Measurements from ENCODE around the gene INO80B.

The INO80B gene

GRCh38 chr2:74495440-74495839 is 40.6 kb downstream of the INO80B start:
- no peak overlapping the region for H3K27ac ChIP-seq
- H3K9me3 ChIP-seq: no peaks in the 10 kb centered on the region
- peaks cover 26% of the 10 kb centered on the region in 2 experiments for H3K4me1 ChIP-seq (ENCODE audit: control insufficient read depth in 1 of 2, insufficient read depth in 1 of 2, low read depth in 1 of 2, low read length in 1 of 2)
- peaks cover 46% of the 10 kb centered on the region for H3K27me3 ChIP-seq
- no peak overlapping the region for H3K4me3 ChIP-seq (ENCODE audit: low read depth in 1 of 2, low read length in 1 of 2)
- H3K36me3 ChIP-seq: peaks cover 41% of the 10 kb centered on the region
- TF ChIP-seq CTCF (IDR thresholded peaks at IDR 0.05): no peak

GRCh38 chr2:74496997-74497776 is 42.3 kb downstream of the INO80B start:
- Histone ChIP-seq H3K27me3 (peaks cover 64% of the 10 kb centered on the region), H3K4me3 (ENCODE audit: low read depth in 1 of 2, low read length in 1 of 2) (peak overlapping the region; percentile 53 to 59)

GRCh38 chr2:74497777-74498499 is 43.1 kb downstream of the INO80B start:
- H3K9me3 ChIP-seq: no peaks in the 10 kb centered on the region
- H3K4me3 ChIP-seq (ENCODE audit: low read depth in 1 of 2, low read length in 1 of 2): peak overlapping the region; percentile 53 to 59
- H3K27ac ChIP-seq: no peak overlapping the region
- TF ChIP-seq CTCF (IDR thresholded peaks at IDR 0.05): no peak
- peaks cover 71% of the 10 kb centered on the region for H3K27me3 ChIP-seq
- H3K36me3 ChIP-seq: peaks cover 16% of the 10 kb centered on the region
- peaks cover 33 to 34% of the 10 kb centered on the region in 2 experiments for H3K4me1 ChIP-seq (ENCODE audit: control insufficient read depth in 1 of 2, insufficient read depth in 1 of 2, low read depth in 1 of 2, low read length in 1 of 2)

More at GRCh38 chr2:74496997-74497776, 42.3 kb downstream of the INO80B start:
- Histone ChIP-seq H3K27ac (no peak overlapping the region), H3K4me1 (ENCODE audit: control insufficient read depth in 1 of 2, insufficient read depth in 1 of 2, low read depth in 1 of 2, low read length in 1 of 2) (peaks cover 26 to 27% of the 10 kb centered on the region in 2 experiments), H3K9me3 (no peaks in the 10 kb centered on the region), H3K36me3 (peaks cover 23% of the 10 kb centered on the region)
- TF ChIP-seq CTCF (IDR thresholded peaks at IDR 0.05): no peak

GRCh38 chr2:74498500-74499266 is 43.8 kb downstream of the INO80B start:
- peaks cover 41 to 42% of the 10 kb centered on the region in 2 experiments for H3K4me1 ChIP-seq (ENCODE audit: control insufficient read depth in 1 of 2, insufficient read depth in 1 of 2, low read depth in 1 of 2, low read length in 1 of 2)
- no peaks in the 10 kb centered on the region for H3K9me3 ChIP-seq
- H3K36me3 ChIP-seq: peaks cover 9% of the 10 kb centered on the region
- H3K27me3 ChIP-seq: peaks cover 79% of the 10 kb centered on the region
- TF ChIP-seq CTCF (IDR thresholded peaks at IDR 0.05): no peak
- no peak overlapping the region for H3K27ac ChIP-seq
- H3K4me3 ChIP-seq (ENCODE audit: low read depth in 1 of 2, low read length in 1 of 2): peak overlapping the region; percentile 53 to 59

GRCh38 chr2:74499267-74499939 is 44.5 kb downstream of the INO80B start, which contains the start of gene LBX2:
Gene LBX2, minus strand, starts transcription at chr2:74499603. Its CDS starts 66 bp downstream, at chr2:74499537.
- no peaks in the 10 kb centered on the region for H3K9me3 ChIP-seq
- H3K27ac ChIP-seq: no peak within 1 kb of the TSS
- no peak for TF ChIP-seq CTCF (IDR thresholded peaks at IDR 0.05)
- peak within 1 kb of the TSS; percentile 53 to 59 for H3K4me3 ChIP-seq (ENCODE audit: low read depth in 1 of 2, low read length in 1 of 2)
- H3K27me3 ChIP-seq: peaks cover 86% of the 10 kb centered on the region
- peaks cover 42 to 43% of the 10 kb centered on the region in 2 experiments for H3K4me1 ChIP-seq (ENCODE audit: control insufficient read depth in 1 of 2, insufficient read depth in 1 of 2, low read depth in 1 of 2, low read length in 1 of 2)
- peaks cover 3% of the 10 kb centered on the region for H3K36me3 ChIP-seq

Measured in neutrophil (primary cell).